GM04504 (cell line): Measurements from ENCODE around the gene LGR6.
"Not testable (repeated sequence)": the region's sequence is repeated elsewhere in the genome, so short reads cannot be mapped to it uniquely, and the experiment has no call there.

ENCODE experiments used
- DNase-seq: peaks from one replicate; pipeline ENCODE4 v3.0.0-alpha.2; 2012; ENCODE audit warnings: low read depth

Gene LGR6

DNA sequence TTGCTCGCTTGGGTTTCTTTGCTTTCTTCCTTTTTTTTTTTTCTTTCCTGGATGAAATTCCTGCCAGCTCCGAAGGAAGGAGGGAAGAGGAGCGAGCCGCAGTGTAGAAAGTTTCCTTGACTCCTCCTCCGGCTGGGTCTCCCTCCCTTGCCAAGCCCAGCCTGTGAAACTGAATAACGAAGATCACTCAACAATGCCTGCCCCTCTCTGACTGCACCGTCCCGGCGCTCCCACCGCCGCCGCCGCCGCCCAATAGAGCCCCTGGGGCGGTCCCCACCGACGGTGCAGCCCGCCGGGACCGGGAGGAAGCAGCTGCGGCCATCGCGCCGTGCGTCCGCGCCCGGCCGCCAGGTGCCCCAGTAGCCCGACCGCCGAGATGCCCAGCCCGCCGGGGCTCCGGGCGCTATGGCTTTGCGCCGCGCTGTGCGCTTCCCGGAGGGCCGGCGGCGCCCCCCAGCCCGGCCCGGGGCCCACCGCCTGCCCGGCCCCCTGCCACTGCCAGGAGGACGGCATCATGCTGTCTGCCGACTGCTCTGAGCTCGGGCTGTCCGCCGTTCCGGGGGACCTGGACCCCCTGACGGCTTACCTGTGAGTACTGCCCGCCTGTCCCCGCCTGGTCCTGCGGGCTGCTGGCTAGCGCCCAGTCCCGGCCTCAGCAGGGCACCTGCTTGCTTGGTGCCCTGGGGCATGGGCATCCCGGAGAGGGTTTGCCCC is at the start of gene LGR6:
TSS of gene LGR6 (plus strand) at position 186 of the 714 bp plus-strand sequence. CDS start at position 377, 191 bp downstream.
- no peak for DNase-seq

GRCh38 chr1:202144402-202145067 is 49.1 kb upstream of the LGR6 start, which contains the start of gene ARL8A:
ARL8A (minus strand) TSS chr1:202144737; CDS start chr1:202144572, 165 bp downstream.
- DNase-seq, result no peak

- DNase-seq, result no peak
These were observed 48.4 kb upstream of the LGR6 start for GRCh38 chr1:202145068-202145743.

DNA sequence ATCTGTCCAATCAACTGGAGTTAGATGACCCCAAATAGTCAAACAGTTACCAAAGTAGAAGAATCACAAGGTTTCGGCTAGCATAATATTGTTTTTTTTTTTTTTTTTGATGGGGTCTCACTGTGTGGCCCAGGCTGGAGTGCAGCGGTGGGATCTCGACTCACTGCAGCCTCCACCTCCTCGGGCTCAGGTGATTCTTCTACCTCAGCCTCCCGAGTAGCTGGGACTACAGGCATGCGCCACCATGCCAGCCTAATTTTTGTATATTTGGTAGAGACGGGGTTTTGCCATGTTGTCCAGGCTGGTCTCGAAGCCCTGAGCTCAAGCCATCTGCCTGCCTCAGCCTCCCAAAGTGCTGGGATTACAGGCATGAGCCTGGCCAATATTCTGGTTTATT is 47.9 kb upstream of the LGR6 start:
- DNase-seq, result not testable (repeated sequence)

GRCh38 chr1:202146279-202146678 is 47.3 kb upstream of the LGR6 start:
- DNase-seq, result no peak

GRCh38 chr1:202146993-202147392 is 46.6 kb upstream of the LGR6 start:
- DNase-seq, result no peak

GRCh38 chr1:202148391-202148790 is 45.2 kb upstream of the LGR6 start:
- no peak for DNase-seq

GRCh38 chr1:202149566-202149965 is 44.0 kb upstream of the LGR6 start:
- no peak for DNase-seq

- DNase-seq, result no peak
These were observed 43.4 kb upstream of the LGR6 start for GRCh38 chr1:202150187-202150586.

DNA sequence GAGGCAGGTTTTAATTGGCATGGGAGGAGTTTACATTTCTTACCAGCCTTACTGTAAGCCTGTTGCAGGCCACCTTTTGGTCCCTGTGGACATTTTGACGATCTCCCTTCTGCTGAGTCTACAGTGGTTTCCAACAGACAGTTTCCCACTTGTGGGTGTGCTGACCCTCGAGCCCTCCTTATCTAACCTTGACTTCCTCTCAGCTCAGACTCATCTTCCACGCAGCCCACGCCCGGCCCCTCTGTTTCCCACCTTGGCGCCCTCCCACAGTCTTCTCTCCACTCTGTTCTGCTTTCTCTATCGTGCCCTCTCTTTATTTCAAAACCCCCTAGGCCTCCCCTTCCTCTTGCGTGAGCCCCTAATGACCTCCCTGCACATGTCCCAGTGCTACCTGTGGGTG is 43.0 kb upstream of the LGR6 start:
- no peak for DNase-seq

DNA sequence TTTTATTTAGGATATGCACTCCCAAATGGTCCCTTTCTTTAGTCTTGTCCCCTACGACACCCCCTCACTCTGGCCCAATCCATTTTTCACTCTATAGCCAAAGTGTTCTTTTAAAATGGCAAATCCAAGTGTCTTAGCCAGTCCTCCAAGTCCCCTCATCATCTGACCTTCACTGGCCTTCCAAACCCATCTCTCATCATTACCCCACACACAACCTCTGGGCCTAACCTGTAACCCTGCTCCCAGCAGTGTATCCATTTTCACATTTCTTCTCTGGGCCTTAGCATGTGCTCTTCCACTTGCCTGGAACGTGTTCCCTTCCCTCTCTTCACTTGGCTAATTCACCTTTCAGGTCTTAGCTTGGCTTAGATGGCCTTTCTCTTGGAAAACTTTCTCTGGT is 42.6 kb upstream of the LGR6 start:
- DNase-seq, result no peak

GRCh38 chr1:202152399-202152798 is 41.2 kb upstream of the LGR6 start:
- DNase-seq, result no peak

DNA sequence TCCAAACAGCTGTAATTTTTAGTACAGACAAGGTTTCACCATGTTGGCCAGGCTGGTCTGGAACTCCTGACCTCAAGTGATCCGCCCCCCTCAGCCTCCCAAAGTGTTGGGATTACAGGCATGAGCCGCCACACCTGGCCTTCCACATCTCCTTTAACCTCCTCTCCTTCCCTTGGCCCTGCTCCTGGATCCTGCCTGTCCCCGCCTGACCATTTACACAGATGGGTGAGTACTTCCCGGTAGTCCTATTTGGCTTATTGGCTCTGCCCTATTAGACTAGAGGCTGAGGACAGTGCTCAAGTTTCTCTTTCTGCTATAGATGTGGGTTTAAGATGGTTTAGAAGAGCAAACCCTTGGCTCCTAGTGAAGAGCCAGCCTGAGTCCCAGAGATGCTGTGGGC is 40.3 kb upstream of the LGR6 start:
- DNase-seq, result no peak

GRCh38 chr1:202154148-202154765 is 39.3 kb upstream of the LGR6 start:
- DNase-seq, result no peak

DNA sequence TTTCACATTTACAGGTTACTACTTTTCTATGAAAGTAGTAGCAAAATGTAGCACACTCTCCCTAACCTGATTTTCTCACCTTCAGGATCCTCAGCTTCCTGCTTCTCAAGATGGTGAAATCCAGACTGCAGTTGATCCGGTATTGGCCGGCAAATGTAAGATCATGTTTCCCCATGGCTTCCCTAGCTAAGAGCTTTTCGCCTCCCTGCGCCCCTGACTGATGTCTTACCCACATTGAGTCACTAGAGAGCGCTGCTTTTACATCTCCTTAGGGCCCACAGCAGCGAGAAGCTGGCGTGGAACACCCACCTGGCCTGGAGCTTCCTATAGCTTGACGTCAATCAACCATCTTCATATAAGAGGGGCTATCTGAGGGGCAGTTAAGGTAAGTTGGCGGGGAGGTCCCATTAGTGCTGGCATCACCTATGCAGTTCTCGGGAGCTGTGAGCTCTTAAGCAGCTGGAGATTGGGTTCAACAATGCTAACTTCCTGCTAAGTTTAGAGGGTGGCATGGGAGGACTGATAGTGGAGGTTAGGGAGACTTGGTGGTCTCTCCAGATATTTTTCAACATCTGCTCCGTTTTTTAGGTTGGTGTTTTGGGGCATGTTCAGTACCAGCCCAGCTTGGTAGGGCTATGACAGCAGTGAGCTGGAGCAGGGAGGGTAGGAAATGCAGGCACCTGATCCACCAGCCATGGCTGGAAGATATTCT is 38.7 kb upstream of the LGR6 start:
- peak; percentile 31 for DNase-seq

DNA sequence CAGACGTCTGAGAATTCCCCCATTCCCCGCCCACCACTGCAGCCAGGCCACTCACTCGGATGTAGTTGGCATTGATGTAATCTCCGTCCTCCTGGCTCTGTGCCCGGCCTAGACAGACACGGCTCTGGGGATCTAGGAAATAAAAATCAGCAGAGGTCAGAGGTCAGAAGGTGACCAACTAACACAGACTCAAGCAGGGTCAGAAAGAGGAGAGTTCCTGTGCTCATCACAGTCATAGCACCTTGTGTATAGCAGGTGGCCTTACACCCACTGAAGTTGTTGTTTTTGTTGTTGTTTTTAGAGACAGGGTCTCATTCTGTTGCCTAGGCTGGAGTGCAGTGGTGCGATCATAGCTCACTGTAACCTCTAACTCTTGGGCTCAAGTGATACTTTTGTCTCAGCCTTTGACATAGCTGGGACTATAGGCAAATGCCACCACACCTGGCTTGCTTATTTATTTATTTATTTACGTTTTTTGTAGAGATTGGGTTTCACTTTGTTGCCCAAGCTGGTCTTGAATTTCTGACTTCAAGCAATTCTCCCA is 38.0 kb upstream of the LGR6 start:
- DNase-seq, result no peak

DNA sequence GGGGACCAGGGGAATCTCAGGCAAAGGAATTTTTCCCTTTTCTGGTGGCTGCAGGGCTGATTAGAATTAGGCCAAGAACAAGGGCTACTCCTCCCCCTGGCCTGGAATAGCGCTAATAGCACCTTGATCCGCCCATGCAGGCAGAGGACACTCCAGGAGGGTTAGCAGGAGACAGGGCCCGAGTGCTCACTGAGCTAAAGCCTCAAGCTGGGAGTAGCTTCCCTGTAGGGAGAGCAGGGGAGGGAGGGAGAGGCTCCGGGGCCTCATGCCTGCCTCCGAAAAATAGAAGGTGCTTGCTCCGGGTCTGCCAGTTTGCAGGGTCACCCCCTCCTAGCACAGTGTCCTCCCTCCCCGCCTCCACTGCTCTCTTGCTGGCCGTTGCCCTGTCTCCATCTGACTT is 37.0 kb upstream of the LGR6 start:
- no peak for DNase-seq

- no peak for DNase-seq
These were observed 35.7 kb upstream of the LGR6 start for GRCh38 chr1:202157945-202158344.

GRCh38 chr1:202158810-202159533 is 34.6 kb upstream of the LGR6 start:
- no peak for DNase-seq

DNA sequence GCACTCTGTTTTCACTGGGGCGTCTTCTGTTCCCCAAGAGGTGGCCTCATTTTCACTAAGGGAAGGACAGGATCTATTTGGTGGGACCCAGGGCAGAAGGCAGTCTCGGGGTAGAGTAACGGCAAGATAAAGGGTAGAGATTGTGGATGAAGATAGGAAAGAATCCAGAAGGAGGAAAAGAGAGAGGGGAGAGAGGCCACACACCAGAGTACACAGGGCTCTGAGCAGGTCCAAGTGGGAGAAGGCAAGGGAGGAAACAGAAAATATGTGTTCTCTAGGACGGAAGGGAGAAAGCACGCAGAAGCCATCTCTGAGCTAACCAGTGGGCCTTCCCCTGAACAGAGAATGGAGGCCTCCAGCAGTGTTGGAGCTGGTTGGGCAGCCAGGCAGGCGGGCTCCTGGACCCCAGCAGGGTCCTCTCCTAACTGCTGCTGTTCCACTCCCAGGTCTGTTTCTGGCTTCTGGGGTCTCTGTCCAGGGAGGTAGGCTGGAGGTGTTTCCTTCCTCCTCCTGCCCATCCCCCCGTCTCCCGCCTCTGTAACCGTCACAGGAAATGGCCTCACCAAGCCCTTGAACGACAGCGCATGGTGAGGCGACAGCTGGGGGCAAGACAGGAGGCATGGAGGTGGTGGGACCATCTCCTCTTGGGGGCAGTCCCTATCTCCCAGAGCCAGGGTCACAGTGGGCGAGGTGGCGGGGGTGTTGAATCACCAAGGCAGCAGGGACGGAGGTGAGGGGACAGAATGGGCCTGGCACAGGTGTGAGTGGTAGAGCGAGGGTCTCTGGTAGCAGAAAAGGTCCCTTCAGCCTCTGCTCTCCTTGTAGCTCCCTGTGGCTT is 33.8 kb upstream of the LGR6 start:
- no peak for DNase-seq
